Loucy (cell line): ENCODE data around the gene PXN.

Experiments used
- H2AFZ ChIP-seq: fragments of 200-600 bp; sonication (generic); 2 replicates; pipeline ENCODE4 v1.6.0; 2016; ENCODE audit warnings: antibody characterized with exemption, mild to moderate bottlenecking, low read length, moderate library complexity
- H3F3A ChIP-seq: fragments of 200-600 bp; 2 replicates; pipeline ENCODE4 v1.6.0; 2016; ENCODE audit warnings: antibody characterized with exemption, low read depth, mild to moderate bottlenecking
- H3K27me3 ChIP-seq: fragments of 200-600 bp; sonication (generic); 2 replicates; pipeline ENCODE4 v1.6.1; 2014; ENCODE audit warnings: low read length, mild to moderate bottlenecking; ENCODE audit not compliant: insufficient read depth, poor library complexity, severe bottlenecking
- H3K36me3 ChIP-seq: fragments of 200-600 bp; sonication (generic); 2 replicates; pipeline ENCODE4 v1.6.1; 2016; ENCODE audit warnings: low read length; ENCODE audit not compliant: insufficient read depth
- H3K4me1 ChIP-seq: fragments of 200-600 bp; sonication (generic); 2 replicates; pipeline ENCODE4 v1.5.1; 2014; ENCODE audit warnings: low read length, mild to moderate bottlenecking; ENCODE audit not compliant: insufficient read depth, poor library complexity, severe bottlenecking
- H3K4me2 ChIP-seq: fragments of 200-600 bp; sonication (generic); 2 replicates; pipeline ENCODE4 v1.6.0; 2014; ENCODE audit warnings: antibody characterized with exemption, low read length, low read depth, mild to moderate bottlenecking; ENCODE audit not compliant: poor library complexity, severe bottlenecking
- H3K4me3 ChIP-seq: fragments of 200-600 bp; sonication (generic); 2 replicates; pipeline ENCODE4 v1.5.1; 2014; ENCODE audit warnings: low read length, mild to moderate bottlenecking, mixed read lengths; ENCODE audit not compliant: poor library complexity, severe bottlenecking
- H3K79me2 ChIP-seq: fragments of 200-600 bp; sonication (generic); 2 replicates; pipeline ENCODE4 v1.6.1; 2014; ENCODE audit warnings: low read length; ENCODE audit not compliant: insufficient read depth
- H3K9ac ChIP-seq: fragments of 200-600 bp; sonication (generic); 2 replicates; pipeline ENCODE4 v1.6.0; 2014; ENCODE audit warnings: mild to moderate bottlenecking, low read depth, low read length, moderate library complexity; ENCODE audit not compliant: poor library complexity, severe bottlenecking
- H3K9me2 ChIP-seq: fragments of 200-600 bp; sonication (generic); replicated peaks from 2 replicates; pipeline ENCODE4 v1.6.1; 2016; ENCODE audit warnings: low read depth, low read length, mixed read lengths
- H3K9me3 ChIP-seq: fragments of 200-600 bp; sonication (generic); 2 replicates; pipeline ENCODE4 v1.6.1; 2014; ENCODE audit warnings: mild to moderate bottlenecking, antibody characterized with exemption, low read length, low read depth; ENCODE audit not compliant: insufficient read depth
- H4K20me1 ChIP-seq: fragments of 200-600 bp; sonication (generic); 2 replicates; pipeline ENCODE4 v1.6.0; 2014; ENCODE audit warnings: antibody characterized with exemption, low read length, mild to moderate bottlenecking; ENCODE audit not compliant: insufficient read depth, poor library complexity, severe bottlenecking
- CTCF ChIP-seq: fragments of 200-600 bp; sonication (generic); conservative IDR thresholded peaks from 2 replicates; pipeline ENCODE4 v1.5.1; 2014; ENCODE audit warnings: mild to moderate bottlenecking, antibody characterized with exemption, low read length
- EZH2phosphoT487 ChIP-seq: fragments of 200-600 bp; IDR thresholded peaks from 2 replicates; pipeline ENCODE4 v1.6.1; 2018; ENCODE audit warnings: antibody characterized with exemption, mild to moderate bottlenecking, moderate library complexity, borderline replicate concordance

The PXN gene

DNA sequence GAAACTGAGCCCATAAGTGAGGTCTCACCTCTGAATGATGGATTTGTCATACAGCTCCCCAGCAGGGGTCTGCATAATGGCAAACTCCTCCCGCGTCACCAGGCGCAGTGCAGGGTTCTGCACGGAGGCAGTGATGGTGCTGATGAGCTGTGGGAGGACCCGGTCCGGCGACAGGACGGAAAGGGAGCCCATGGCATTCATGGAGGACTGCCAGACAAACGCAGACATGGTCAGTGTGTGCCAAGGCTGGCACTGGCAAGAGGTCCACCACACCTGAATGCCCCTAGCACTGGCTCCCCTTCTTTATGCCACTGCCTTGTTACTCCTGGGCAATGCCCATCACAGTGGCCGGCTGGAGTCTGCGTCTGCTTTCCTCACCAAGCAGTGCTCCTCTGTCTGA, 103.7 kb downstream of the PXN start:
- Histone ChIP-seq H3F3A (no peaks in the 10 kb centered on the region), H3K27me3 (no peaks in the 10 kb centered on the region), H3K9me2 (no peaks in the 10 kb centered on the region), H3K4me2 (no peak overlapping the region), H3K9ac (no peak overlapping the region), H3K4me3 (no peak overlapping the region), H3K4me1 (no peaks in the 10 kb centered on the region), H2AFZ (no peak overlapping the region), H4K20me1 (no peaks in the 10 kb centered on the region), H3K36me3 (peaks cover 77% of the 10 kb centered on the region; the same call in 1 of the 2 replicates), H3K9me3 (no peaks in the 10 kb centered on the region), H3K79me2 (no peaks in the 10 kb centered on the region)
- TF ChIP-seq CTCF = no peak
- no peak for TF ChIP-seq EZH2phosphoT487
